GM19328 (cell line): Measurements from ENCODE around the gene RAPGEF2.

Source experiments
- ATAC-seq: cut with Tn5 transposase; IDR thresholded peaks from one replicate; pipeline ENCODE4 v1.9.1; 2021; ENCODE audit warnings: mild to moderate bottlenecking, moderate library complexity; ENCODE audit not compliant: unreplicated experiment

Gene RAPGEF2

GRCh38 chr4:159129814-159130550, 27.1 kb downstream of the RAPGEF2 start:
- ATAC-seq, result no peak

- ATAC-seq, result no peak
These were observed 28.7 kb downstream of the RAPGEF2 start for GRCh38 chr4:159131564-159131963.

- no peak for ATAC-seq
These were observed 31.6 kb downstream of the RAPGEF2 start for GRCh38 chr4:159134429-159134828.

- no peak for ATAC-seq
These were observed 34.3 kb downstream of the RAPGEF2 start for GRCh38 chr4:159137176-159137575.

GRCh38 chr4:159138436-159138835, 35.6 kb downstream of the RAPGEF2 start:
- no peak for ATAC-seq

GRCh38 chr4:159141193-159141592, 38.3 kb downstream of the RAPGEF2 start:
- no peak for ATAC-seq

GRCh38 chr4:159142241-159142640, 39.4 kb downstream of the RAPGEF2 start:
- ATAC-seq, result no peak

- ATAC-seq, result no peak
These were observed 40.0 kb downstream of the RAPGEF2 start for GRCh38 chr4:159142681-159143384.

GRCh38 chr4:159143687-159144086, 40.8 kb downstream of the RAPGEF2 start:
- no peak for ATAC-seq

GRCh38 chr4:159144112-159144694, 41.3 kb downstream of the RAPGEF2 start:
- no peak for ATAC-seq

- no peak for ATAC-seq
These were observed 42.6 kb downstream of the RAPGEF2 start for GRCh38 chr4:159145318-159145991.

GRCh38 chr4:159145992-159146330, 43.1 kb downstream of the RAPGEF2 start:
- ATAC-seq, result no peak

GRCh38 chr4:159146488-159146887, 43.6 kb downstream of the RAPGEF2 start:
- ATAC-seq, result no peak

GRCh38 chr4:159148441-159148840, 45.6 kb downstream of the RAPGEF2 start:
- no peak for ATAC-seq

- ATAC-seq, result no peak
These were observed 46.8 kb downstream of the RAPGEF2 start for GRCh38 chr4:159149666-159150065.

GRCh38 chr4:159150396-159150795, 47.5 kb downstream of the RAPGEF2 start:
- no peak for ATAC-seq

- no peak for ATAC-seq
These were observed 48.0 kb downstream of the RAPGEF2 start for GRCh38 chr4:159150821-159151390.

- ATAC-seq, result no peak
These were observed 48.8 kb downstream of the RAPGEF2 start for GRCh38 chr4:159151689-159152088.

GRCh38 chr4:159152181-159152580, 49.3 kb downstream of the RAPGEF2 start:
- no peak for ATAC-seq

- ATAC-seq, result no peak
These were observed 50.8 kb downstream of the RAPGEF2 start for GRCh38 chr4:159153669-159154068.

- ATAC-seq, result no peak
These were observed 52.2 kb downstream of the RAPGEF2 start for GRCh38 chr4:159155119-159155518.
